HG02938 (cell line): ENCODE measurements around the gene ENO3.
A peak's percentile ranks its signal among the peaks of the same experiment; 100 is the strongest.

ENCODE experiments used
- ATAC-seq: cut with Tn5 transposase; IDR thresholded peaks from one replicate; pipeline ENCODE4 v1.9.1; 2021; ENCODE audit warnings: mild to moderate bottlenecking, moderate library complexity; ENCODE audit not compliant: unreplicated experiment

The ENO3 gene

GRCh38 chr17:4949321-4950074 lies 1.4 kb upstream of the ENO3 start:
- peak; percentile 9 for ATAC-seq

GRCh38 chr17:4950075-4950745 lies 709 bp upstream of the ENO3 start:
- peak; percentile 3 for ATAC-seq

- ATAC-seq, result no peak
These were observed 567 bp downstream of the ENO3 start for GRCh38 chr17:4951486-4951885.

- no peak for ATAC-seq
These were observed 2.6 kb downstream of the ENO3 start for GRCh38 chr17:4953451-4953961.

DNA sequence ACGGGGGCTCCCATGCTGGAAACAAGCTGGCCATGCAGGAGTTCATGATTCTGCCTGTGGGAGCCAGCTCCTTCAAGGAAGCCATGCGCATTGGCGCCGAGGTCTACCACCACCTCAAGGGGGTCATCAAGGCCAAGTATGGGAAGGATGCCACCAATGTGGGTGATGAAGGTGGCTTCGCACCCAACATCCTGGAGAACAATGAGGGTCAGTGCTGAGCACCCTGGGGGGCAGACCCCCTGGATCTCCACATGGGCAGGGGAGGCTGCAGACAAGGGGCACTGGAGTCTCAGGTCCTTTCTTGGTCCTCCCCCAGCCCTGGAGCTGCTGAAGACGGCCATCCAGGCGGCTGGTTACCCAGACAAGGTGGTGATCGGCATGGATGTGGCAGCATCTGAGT lies 4.2 kb downstream of the ENO3 start:
- no peak for ATAC-seq

DNA sequence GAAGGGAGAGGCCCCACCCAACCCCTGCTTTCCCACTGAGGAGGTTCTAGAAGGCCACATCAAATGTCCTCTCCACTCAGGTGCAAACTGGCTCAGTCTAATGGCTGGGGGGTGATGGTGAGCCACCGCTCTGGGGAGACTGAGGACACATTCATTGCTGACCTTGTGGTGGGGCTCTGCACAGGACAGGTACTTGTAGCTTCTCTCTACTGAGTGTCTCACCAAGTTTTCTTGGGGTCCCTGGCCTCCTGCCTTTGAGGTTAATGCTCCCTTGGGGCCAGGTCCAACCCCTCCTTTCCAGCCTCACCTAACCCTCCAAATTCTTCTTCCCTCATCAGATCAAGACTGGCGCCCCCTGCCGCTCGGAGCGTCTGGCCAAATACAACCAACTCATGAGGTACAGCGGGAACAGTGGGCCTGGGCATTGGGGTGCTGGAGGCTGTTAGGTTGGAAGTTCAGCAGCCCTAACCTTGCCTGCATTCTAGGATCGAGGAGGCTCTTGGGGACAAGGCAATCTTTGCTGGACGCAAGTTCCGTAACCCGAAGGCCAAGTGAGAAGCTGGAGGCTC lies 5.7 kb downstream of the ENO3 start:
- no peak for ATAC-seq

DNA sequence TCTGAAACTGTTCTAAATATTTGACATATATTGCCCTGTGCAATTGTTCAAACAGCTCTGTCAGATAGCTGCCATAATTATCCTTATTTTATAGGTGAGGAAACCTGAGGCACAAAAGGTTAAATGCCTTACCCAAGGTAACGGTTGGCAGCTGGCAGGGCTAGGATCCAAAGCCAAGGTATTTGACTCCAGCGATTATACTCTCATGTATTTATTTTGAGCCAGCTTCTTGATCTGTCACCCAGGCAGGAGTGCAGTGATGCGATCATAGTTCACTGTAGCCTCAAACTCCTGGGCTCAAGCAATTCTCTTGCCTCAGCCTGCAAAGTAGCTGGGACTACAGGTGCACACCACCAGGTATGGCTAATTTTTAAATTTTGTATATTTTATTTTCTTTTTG lies 7.2 kb downstream of the ENO3 start:
- no peak for ATAC-seq

DNA sequence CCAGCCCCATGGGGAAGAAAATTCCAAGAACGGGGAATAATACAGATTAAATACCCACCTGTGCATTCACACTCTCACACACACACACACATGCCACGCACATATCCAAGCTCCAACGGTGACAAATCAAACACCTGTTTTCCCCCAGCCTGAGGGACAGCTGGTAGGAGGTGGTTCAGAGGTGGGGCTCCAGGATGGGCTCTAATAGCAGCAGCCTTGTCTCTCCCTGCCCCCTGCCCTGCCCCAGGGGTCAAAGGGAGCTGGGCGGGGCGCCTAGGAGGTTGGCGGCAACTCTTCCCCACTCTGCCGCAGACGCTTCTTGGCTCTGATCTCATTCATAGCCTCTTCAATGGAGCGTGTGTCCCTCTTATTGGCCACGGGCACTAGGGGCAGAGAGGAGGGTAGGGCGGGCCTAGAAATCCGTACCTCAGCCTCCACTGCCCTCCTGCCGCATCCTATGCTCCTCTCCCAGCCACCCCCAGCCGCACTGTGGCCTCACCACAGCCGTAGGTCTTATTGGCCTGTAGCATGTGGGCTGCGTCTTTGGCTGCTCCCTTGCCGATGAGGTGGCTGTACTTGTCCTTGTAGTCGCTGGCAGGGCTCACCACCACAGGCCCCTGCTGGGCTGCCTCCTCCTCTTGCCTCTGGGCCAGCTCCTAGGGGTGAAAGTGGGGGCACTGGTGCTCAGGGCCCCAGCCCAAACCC lies 8.5 kb downstream of the ENO3 start:
- ATAC-seq, result no peak

DNA sequence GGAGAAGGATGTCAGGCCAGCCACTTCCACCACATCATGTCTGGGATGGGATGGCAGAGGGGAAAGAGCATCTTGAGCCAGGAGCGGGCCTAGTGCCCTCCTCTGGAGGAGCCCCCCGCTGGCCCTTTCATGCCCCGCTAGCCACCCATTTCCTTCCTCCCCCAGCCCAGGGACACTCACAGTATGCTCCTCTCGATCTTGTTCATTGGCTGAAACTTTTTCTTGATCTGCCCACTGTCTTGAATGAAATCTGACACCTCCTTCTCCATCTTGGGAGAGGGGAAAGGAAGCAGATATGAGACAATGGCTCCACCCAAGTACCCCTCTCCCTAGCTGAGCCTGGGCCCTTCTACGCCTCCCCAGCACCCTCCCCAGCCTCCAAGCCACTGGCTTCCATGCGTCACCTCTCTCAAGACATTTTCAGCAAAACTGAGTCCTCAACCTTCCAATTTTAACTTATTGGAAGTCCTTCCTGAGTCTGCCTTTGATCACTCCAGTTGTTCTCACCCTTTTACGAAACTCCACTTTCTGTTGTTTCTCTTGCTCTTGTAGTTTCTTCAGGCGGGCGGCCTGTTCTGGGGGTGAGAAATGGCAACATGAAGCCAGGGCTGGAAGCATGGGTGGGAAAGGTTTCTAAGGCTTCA lies 9.5 kb downstream of the ENO3 start:
- no peak for ATAC-seq

DNA sequence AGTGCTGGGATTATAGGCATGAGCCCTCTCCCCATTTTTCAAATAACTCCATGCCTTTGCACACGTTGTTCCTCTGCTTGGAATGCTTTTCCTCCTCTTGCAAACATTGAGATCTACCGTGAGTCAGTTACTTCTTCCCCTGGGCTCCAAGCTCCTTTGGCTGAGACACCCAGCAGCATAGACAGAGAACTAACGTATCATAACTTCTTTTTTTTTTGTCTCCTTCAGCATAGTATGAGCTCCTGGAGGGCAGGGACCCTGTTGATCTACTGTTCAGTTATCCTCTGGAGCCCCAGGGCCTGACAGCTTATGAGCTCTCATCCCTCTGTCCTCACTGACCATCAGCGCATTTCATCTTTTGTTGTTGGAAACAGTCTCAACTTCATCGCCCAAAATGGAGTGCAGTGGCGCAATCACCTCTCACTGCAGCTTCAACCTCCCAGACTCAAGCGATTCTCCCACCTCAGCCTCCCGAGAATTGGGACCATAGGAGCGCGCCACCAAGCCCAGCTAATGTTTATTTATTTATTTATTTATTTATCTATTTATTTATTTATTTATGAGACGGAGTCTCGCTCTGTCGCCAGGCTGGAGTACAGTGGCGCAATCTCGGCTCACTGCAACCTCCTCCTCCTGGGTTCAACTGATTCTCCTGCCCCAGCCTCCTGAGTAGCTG lies 14.5 kb downstream of the ENO3 start:
- no peak for ATAC-seq

GRCh38 chr17:4966844-4967538 lies 16.1 kb downstream of the ENO3 start:
- ATAC-seq, result peak; percentile 79

DNA sequence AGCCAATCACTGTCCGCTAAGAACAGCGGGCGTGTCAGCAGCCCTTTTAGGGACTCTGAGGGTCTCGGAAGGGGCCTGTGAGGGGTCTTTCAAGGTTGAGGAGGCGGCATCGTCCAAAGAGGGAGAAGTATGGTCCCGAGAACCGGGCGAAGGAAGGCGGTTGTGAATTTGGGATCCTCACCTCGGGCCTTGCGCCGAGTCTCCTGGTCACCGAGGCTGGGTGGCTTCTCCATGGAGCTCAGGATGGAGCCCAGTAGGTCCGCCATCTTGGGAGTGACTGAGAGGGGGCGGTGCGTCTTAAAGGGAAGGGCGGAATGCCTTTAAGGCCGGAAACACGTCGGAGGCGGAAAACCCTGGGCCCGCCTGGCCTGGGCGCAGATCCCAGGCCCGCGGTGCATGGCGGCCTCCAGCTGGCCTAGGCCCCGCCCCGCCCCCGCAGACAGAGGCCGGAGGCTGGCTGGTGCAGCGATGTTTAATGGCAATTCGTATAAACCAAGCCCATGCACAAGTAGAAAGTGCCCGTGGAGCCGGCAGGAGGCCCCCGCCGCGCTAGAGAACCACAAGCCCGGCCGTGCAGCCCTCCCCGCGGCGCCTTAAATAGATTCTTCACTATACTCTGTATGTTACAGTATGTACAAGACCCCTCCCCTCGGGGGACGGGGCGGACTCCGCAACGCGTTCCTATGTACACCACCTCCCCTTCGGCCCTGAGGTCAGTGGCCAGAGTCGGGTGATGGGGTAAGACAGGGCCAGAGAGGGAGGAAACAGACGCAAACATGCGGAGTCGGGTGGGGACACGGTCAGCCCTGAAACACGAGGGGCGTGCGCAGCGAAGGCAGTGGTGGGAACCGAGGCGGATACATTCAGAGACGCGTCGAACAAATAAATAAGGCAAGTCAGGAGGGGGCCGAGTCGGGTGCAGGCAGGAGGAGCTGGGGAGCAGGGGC lies 16.9 kb downstream of the ENO3 start, which contains the start of gene SPAG7:
TSS of gene SPAG7 (minus strand) at position 279 of the 947 bp plus-strand sequence. CDS start at position 266, 13 bp downstream.
- peak; percentile 40 for ATAC-seq

DNA sequence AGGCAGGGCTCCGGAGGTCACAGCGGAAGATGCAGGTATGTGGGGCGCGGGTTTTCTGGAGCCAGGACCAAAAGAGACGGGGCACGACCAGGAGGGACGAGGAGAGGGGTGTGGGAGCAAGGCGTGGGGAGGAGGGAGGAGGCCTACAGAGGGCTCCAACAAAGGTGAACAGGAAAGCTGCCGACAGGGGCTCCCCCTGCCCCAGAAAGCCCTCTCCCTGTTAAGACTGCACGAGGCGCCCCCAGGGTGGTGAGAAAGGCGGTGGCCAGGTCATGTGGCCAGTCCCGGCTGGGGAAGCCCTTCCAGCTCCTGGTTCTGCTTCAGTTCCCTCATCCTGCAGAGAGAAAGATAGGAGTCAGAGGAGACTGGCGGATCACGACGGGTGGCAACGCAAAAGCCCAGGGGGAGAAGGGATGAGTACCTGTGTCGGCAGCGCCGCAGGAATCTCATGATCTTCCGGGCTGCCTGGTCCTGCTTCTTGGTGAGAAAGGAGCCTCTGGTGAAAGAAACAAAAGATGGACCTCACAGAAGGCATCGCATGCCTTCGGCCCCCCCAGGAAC lies 17.6 kb downstream of the ENO3 start:
- no peak for ATAC-seq

DNA sequence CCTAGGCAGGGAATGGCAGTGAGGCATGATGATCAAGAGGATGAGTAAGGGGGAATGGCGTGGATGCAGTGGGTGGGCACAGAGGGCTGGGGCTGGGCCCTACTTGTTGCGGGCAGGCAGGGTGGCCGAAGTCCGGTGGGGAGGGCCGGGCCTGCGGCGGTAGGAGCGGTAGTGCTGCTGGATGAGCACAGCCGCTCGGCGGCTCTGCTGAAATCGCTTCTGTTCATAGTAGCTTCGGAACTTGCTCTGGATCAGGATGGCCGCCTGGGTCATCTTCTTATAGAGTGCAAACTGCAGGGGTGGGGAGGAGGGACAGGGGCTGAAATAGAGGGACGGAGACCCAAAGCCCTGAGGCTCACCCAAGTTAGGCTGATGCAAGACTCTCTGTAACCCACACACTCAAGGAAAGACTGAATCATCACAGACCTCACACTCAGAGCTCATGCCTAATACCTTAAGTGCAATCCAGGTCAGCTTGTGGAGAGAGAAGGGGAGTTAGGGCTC lies 18.2 kb downstream of the ENO3 start:
- no peak for ATAC-seq

DNA sequence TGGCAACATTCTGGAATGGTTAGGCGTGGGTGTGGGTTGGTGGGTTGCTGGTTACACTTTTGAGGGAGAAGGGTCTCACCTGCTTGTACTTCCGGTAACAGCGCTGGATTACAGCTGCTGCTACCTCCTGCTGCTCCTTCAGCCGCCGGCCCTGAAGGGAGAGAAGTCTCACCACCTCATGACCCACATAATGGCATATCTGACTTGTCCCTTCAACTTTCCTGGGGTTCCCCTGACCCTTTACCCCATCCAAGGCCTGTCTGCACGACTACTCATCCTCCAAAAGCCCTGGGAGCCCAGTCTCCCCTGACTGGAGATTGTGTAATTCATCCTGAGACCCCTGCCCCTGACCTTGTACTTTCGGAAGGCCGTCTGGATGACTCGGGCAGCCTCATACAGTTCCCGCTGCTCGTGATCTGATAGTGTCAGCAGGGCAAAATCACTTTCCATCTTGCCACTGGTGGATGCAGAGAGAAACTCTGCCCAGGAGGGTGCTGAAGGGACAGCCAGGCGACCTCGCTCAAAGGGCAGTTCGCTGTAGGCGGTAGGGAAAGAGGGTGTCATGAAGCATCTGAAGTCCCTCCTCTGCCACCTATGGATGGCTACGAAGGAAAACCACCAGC lies 18.7 kb downstream of the ENO3 start:
- no peak for ATAC-seq

DNA sequence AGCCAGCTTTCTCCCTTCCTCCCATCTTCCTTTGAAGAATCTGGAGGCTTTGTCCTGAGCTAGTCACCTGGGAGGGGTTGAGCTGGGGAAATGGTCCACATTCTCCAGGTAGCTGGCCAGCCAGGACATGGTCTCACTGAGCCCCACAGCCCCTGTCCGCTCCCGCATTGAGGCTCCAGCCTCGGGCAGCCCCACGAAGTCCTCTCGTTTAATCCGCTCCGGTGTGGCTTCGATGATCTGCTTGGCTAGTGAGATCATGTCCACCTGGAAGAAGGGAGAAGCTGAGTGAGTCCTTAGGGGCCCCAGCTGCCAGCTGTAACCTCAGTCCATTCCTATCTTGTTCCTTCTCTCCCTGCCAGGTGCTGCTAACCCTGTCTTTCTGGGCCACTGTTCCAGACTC lies 19.4 kb downstream of the ENO3 start:
- ATAC-seq, result no peak

- ATAC-seq, result no peak
These were observed 20.9 kb downstream of the ENO3 start for GRCh38 chr17:4971826-4972225.

- no peak for ATAC-seq
These were observed 21.4 kb downstream of the ENO3 start for GRCh38 chr17:4972322-4972721.
